Measurements from ENCODE around the gene SH3TC2.

SH3TC2 gene

GRCh38 chr5:148967783-148968182, 95.1 kb downstream of the SH3TC2 start:
- DNase-seq: no peak

- DNase-seq: no peak
These were observed 95.9 kb downstream of the SH3TC2 start for GRCh38 chr5:148966938-148967337.

GRCh38 chr5:148966348-148966747, 96.5 kb downstream of the SH3TC2 start:
- DNase-seq: peak in 1 of 2 experiments; percentile 30

GRCh38 chr5:148965511-148966265, 97.2 kb downstream of the SH3TC2 start:
- no peak for DNase-seq

- DNase-seq: no peak
These were observed 99.2 kb downstream of the SH3TC2 start for GRCh38 chr5:148963664-148964063.

- no peak for DNase-seq
These were observed 100.0 kb downstream of the SH3TC2 start for GRCh38 chr5:148962761-148963324.

GRCh38 chr5:148962200-148962550, 100.7 kb downstream of the SH3TC2 start:
- no peak for DNase-seq

GRCh38 chr5:148961261-148962199, 101.3 kb downstream of the SH3TC2 start:
- no peak for DNase-seq

- DNase-seq: no peak
These were observed 102.6 kb downstream of the SH3TC2 start for GRCh38 chr5:148960070-148960769.

- no peak for DNase-seq
These were observed 105.2 kb downstream of the SH3TC2 start for GRCh38 chr5:148957591-148958202.

- peak; percentile 6 to 60 for DNase-seq
These were observed 106.1 kb downstream of the SH3TC2 start for GRCh38 chr5:148956477-148957385.
